HG03469 (cell line): ENCODE results near the gene ZNF444.

Experiments
- ATAC-seq: cut with Tn5 transposase; IDR thresholded peaks from one replicate; pipeline ENCODE4 v1.9.1; 2021; ENCODE audit warnings: mild to moderate bottlenecking, moderate library complexity, moderate number of reproducible peaks; ENCODE audit not compliant: unreplicated experiment

ZNF444 gene

GRCh38 chr19:56106993-56107392 lies 34.1 kb upstream of the ZNF444 start:
- ATAC-seq = no peak

DNA sequence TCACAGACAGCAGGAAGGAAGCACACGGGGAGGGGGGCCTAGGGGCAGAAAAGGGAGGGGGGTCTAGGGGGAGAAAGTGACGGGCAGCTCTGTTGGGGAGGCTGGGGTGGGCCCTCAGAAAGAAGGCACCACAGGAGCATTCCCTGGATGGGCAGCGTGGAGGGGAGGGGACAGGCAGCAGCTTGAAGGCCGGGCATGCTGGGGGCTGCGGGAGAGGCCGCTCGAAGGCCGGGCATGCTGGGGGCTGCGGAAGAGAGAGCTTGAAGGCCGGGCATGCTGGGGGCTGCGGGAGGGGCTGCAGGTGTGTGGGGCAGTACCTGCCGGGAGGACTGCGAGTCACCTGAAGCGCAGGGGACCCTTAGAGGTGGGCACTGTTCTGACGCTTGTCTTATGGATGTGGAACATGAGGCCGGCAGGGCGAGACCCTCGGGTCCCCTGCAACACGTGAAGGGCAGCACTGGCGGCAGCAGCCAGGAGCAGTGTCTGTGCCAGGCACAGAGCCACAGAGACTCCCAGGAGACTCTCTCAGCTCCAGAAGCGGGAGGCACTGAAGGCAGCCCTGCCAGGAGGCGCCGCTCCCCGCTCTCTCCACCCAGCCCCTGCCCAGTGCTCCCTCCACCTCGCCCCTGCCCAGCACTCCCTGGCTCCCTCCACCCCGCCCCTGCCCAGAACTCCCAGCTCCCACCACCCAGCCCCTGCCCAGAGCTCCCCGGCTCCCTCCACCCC lies 33.3 kb upstream of the ZNF444 start:
- no peak for ATAC-seq

GRCh38 chr19:56108447-56109195 lies 32.5 kb upstream of the ZNF444 start:
- ATAC-seq = no peak

- ATAC-seq = no peak
Measured at GRCh38 chr19:56109226-56109625, 31.9 kb upstream of the ZNF444 start.

GRCh38 chr19:56110515-56111448 lies 30.3 kb upstream of the ZNF444 start:
- no peak for ATAC-seq

DNA sequence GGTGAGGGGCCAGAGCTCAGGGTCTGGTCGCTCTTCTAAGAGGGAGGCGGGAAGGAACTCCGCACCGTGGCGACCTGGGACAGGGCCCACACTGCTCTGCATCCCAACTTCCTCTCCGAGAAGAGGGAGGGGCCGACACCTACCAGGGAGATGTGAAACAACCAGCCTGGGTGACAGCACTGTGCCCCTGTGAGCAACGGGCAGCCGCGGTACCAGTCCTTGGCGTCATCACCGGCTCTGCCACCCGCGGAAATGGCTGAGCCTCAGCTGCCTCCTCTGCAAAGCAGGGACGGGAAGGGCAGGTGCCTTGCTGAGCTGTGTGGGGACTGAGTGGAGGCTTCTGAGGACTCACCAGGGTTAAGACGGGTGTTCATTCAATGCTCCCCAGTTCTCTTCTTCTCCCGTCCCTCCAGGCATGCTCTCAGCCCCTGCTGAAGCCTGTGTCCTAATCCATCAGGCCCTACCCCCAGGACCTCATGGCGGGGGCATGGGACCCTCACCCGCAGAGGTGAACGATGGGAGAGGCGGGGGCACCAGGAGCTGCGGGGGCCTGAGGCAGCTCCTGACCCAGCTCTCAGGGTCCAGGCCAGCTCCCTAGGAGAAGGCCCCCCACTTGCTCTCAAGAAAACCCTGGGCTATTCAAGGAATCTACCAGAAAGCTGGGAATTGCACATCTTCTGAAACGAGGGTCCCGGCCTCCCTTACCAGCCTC lies 29.3 kb upstream of the ZNF444 start:
- ATAC-seq = peak; percentile 62

DNA sequence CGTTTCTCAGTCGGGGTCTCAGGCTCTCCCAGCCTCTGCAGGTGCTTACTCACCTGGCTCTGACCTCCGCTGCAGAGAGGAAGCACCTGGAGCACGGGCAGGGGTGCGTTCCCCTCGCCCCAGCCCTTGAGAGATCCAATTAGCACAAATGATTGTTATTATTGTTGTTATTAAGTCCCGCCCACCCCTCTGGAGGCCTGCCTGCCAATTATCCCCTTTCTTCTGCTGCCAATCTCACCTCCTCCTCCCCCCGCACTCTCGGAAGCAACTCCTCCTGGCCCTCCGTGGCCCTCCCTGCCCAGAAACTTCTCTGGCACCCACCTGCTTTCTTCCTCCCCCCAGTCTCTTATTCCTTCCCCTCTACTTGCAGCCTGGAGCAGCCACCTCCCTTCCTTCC lies 28.8 kb upstream of the ZNF444 start:
- no peak for ATAC-seq

GRCh38 chr19:56113074-56113632 lies 27.9 kb upstream of the ZNF444 start:
- no peak for ATAC-seq

DNA sequence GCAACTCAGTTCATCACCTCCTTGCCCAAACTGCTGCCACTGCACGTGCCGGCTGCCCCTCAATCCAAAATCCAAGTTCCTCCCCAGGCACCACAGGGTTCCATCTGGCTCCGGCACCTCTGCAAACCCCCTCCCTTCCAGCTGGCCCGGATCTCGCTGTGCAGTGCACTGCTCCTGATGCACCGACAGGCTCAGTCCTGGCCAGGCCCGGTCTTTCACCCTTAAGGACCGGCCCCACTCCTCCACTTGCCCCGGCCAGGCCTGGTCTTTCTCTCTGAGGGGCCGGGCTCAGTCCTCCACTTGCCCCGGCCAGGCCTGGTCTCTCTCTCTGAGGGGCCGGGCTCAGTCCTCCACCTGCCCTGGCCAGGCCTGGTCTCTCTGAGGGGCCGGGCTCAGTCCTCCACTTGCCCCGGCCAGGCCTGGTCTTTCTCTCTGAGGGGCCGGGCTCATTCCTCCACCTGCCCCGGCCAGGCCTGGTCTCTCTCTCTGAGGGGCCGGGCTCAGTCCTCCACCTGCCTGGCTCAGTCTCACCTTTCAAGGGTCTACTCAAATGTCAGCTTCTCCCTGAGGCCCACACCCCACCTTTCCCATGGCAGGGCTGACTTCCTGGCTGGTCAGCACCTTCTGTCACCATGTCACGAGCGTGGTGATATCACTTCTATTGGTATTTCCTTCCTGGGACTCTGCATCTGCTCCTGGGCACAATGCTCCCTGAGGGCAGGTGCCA lies 26.9 kb upstream of the ZNF444 start:
- ATAC-seq = no peak

- ATAC-seq = no peak
Measured at GRCh38 chr19:56114778-56115110, 26.3 kb upstream of the ZNF444 start.

GRCh38 chr19:56115490-56115889 lies 25.6 kb upstream of the ZNF444 start:
- no peak for ATAC-seq

GRCh38 chr19:56116606-56117005 lies 24.5 kb upstream of the ZNF444 start:
- no peak for ATAC-seq

DNA sequence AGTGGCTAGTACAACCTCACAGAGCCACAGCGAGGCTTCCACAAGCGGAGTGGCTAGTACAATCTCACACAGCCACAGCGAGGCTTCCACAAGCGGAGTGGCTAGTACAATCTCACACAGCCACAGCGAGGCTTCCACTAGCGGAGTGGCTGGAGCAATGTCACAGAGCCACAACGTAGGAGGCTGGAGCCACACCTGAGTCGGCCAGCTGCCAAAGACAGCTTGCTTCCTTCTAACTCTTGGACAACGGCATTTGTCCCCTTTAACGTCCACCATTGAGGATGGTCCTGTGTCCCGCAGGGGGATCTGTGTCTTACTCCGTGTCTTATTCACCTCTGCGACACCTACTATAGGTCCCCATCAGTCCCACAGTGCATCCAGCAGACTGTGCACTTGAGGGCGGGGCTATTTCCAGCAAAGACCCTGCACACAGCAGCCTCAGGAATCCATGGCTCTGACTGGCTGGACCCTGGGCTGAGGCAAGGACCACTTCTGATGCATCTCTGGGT lies 23.7 kb upstream of the ZNF444 start:
- ATAC-seq = no peak

GRCh38 chr19:56117889-56118288 lies 23.2 kb upstream of the ZNF444 start:
- ATAC-seq = no peak

DNA sequence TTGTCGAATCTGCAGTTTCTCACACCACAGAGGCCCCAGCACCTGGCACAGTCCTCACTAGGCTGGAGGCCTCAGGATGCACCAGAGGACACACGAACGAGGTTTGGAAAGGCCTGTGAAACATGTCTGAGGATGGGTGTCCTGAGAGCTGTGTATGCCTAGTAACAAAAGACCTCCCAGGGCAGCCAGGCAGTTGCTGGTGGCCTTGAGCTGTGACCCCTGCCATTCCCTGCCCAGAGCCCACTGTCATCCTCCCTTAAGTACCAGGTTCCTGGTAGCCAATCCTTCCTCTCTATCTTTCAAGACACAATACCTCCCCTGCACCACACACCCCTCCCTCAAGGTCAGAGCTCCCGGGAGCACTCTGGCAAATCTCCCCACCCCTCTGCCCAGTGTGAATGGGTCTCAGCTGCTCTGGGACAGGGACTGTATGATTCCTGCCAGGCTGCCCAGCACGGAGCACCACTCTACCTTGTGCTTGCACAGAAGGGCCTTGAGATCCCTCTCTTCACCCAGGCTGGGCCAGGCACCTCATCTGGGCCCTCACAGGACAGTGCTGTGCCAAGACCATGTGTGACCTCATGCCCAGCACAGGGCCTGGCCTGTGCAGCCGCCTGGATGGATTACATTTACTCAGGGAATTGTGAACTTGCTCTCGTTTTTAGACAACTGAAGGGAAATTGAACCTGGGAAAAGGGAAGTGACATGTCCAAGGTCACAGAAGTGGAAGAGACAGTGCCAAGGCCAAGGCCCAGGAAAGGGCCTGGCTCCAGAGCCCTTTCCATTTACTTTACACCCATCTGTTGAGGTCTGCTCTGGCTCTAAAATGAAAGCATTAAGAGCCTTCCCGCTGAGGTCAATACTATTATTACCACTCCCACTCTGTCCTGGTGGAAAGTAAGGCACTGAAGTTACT lies 22.2 kb upstream of the ZNF444 start:
- ATAC-seq = no peak

- no peak for ATAC-seq
Measured at GRCh38 chr19:56119582-56119978, 21.5 kb upstream of the ZNF444 start.

DNA sequence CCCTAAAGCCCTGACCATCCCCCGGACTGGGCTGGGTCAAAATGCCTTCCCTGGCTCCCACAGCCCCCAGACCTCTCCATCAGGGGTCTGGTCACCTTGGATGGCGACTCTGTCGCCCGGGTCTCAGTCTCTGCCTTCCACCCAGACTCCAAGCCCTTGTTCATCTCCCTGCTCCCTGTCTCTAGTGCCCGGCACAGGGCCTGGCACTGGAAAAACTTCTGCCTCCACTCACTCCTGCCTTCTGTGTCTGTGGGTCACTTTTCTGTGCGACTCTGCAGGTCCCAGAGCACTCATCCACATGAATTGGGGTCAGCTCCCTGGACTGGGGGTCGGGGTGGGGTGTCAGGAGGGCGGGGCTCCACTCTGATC lies 21.1 kb upstream of the ZNF444 start:
- ATAC-seq = no peak

GRCh38 chr19:56120371-56121179 lies 20.5 kb upstream of the ZNF444 start:
- no peak for ATAC-seq
